Vagina (tissue), 2 donors: ENCODE data around the gene CD177. TPM values are rescaled to one million over a fixed set of nuclear protein-coding genes. Genes with fewer than 3 reads are reported as not detected.
"Not testable (repeated sequence)": the region's sequence is repeated elsewhere in the genome, so short reads cannot be mapped to it uniquely, and the experiment has no call there.

ENCODE experiments used
- DNase-seq, 2 donors: peaks; one replicate each; pipeline ENCODE4 v3.0.0-alpha.2; 2017; ENCODE audit errors: extremely low spot score in 2 of 2
- H3K27ac ChIP-seq: fragments of 200-600 bp; sonication (generic); one replicate; pipeline ENCODE4 v1.5.1; 2019
- H3K27me3 ChIP-seq: fragments of 200-600 bp; sonication (generic); one replicate; pipeline ENCODE4 v1.5.1; 2019
- H3K36me3 ChIP-seq, 2 donors: fragments of 200-600 bp; sonication (generic); one replicate each; pipeline ENCODE4 v1.5.1; 2017 to 2019
- H3K4me1 ChIP-seq: fragments of 200-600 bp; sonication (generic); one replicate; pipeline ENCODE4 v1.5.1; 2019
- H3K4me3 ChIP-seq, 2 donors: fragments of 200-600 bp; sonication (generic); 1 replicate in 1 of 2; 2 replicates in 1 of 2; pipeline ENCODE4 v1.5.1; 2016 to 2019
- H3K9me3 ChIP-seq: fragments of 200-600 bp; sonication (generic); one replicate; pipeline ENCODE4 v1.5.1; 2019
- CTCF ChIP-seq, 3 experiments: fragments of 450-650 bp in 2 of 3; fragments of 200-600 bp in 1 of 3; sonication (generic) in 1 of 3; IDR thresholded peaks; one replicate each; pipeline ENCODE4 v1.5.1; 2017 to 2019; ENCODE audit warnings: antibody characterized with exemption in 3 of 3, mild to moderate bottlenecking in 2 of 3, moderate library complexity in 2 of 3
- POLR2A ChIP-seq, 2 donors: fragments of 450-650 bp; IDR thresholded peaks; one replicate each; pipeline ENCODE4 v1.6.1; 2017; ENCODE audit warnings: antibody characterized with exemption in 2 of 2, mild to moderate bottlenecking in 2 of 2, moderate library complexity in 2 of 2
- POLR2AphosphoS5 ChIP-seq, 2 donors: sonication (generic); formaldehyde crosslinking; IDR thresholded peaks; one replicate each; pipeline ENCODE4 v1.9.0; 2017; ENCODE audit warnings: antibody characterized with exemption in 2 of 2, mild to moderate bottlenecking in 2 of 2, low read depth in 1 of 2; ENCODE audit not compliant: insufficient read depth in 1 of 2
- intact Hi-C: fragments of 100-400 bp; cut with DNase I; formaldehyde crosslinking; loops from one replicate; pipeline ENCODE4 v1.15.1; 2023
- total RNA-seq: library from RNA; depleted of rRNA; stranded (reverse); fragments of >200 nt; gene quantifications from one replicate; pipeline ENCODE4 v1.2.3, GENCODE V29; 2016

CD177 gene
- total RNA-seq, 1 donor from 2014 or later: not detected

DNA sequence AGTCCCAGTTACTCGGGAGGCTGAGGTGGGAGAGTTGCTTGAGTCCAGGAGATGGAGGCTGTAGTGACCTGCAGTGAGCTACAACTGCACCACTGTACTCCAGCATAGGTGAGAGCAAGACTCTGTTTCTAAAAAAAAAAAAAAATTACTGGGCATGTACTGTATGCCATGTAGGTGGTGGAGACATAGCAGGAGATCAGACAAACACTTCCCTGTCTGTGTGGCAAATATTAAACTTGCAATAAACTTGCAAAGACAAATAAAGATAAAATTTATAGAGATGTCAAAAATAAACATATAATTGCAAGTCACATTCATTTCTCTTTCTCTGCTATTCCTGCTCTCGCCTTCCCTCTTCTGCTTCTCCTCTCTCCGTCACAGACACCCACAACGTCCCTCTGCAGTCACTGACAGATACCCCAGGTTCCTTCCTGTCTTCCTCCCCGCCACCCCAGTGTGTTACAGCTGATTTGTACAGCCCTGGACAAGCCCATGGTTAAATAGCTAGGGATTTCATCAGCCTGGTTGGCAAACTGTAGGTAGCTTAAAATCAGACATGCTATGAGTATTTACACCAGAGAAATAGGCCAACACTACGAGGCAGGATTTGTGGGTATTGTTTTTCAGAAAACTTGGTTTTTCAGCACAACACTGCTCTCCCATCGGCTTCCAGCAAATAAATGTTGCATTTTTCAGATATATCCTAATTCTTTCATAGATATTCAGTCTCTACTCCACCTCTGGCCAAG lies 1.3 kb upstream of the CD177 start:
- Histone ChIP-seq H3K9me3 (no peaks in the 10 kb centered on the region), H3K4me1 (no peaks in the 10 kb centered on the region), H3K27ac (no peak overlapping the region), H3K36me3 (no peaks in the 10 kb centered on the region), H3K27me3 (no peaks in the 10 kb centered on the region), H3K4me3 (no peak overlapping the region)
- TF ChIP-seq CTCF (IDR thresholded peaks at IDR 0.05) (no peak), POLR2AphosphoS5 (IDR thresholded peaks at IDR 0.05; ENCODE audit: insufficient read depth in 1 of 2, low read depth in 1 of 2) (no peak), POLR2A (IDR thresholded peaks at IDR 0.05) (no peak)
- no peak for DNase-seq
- intact Hi-C loops: no loop called here

DNA sequence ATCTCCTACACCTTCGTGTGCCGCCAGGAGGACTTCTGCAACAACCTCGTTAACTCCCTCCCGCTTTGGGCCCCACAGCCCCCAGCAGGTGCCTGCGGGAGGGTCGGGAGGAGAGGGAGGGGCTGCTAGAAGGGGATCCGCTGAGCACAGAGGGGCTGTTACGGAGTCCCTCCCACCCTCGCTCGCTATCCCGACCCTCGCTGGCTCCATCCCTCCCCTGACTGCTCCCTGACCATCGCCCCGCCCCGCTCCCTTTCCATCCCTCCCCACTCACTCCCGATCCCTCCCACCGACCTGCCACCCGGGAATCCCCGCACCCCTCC lies 780 bp downstream of the CD177 start:
- Histone ChIP-seq H3K36me3 (no peaks in the 10 kb centered on the region), H3K4me1 (no peaks in the 10 kb centered on the region), H3K27me3 (no peaks in the 10 kb centered on the region), H3K27ac (no peak overlapping the region), H3K9me3 (no peaks in the 10 kb centered on the region), H3K4me3 (no peak overlapping the region)
- no peak for TF ChIP-seq POLR2AphosphoS5 (IDR thresholded peaks at IDR 0.05; ENCODE audit: insufficient read depth in 1 of 2, low read depth in 1 of 2)
- no peak for TF ChIP-seq CTCF (IDR thresholded peaks at IDR 0.05)
- no peak for TF ChIP-seq POLR2A (IDR thresholded peaks at IDR 0.05)
- intact Hi-C loops: no loop called here
- no peak for DNase-seq

- intact Hi-C loops, H3K9me3 ChIP-seq, H3K4me1 ChIP-seq, DNase-seq, H3K27ac ChIP-seq, H3K27me3 ChIP-seq, H3K4me3 ChIP-seq, H3K36me3 ChIP-seq: not testable (repeated sequence)
Observed at GRCh38 chr19:43356749-43357148, 3.3 kb downstream of the CD177 start.

DNA sequence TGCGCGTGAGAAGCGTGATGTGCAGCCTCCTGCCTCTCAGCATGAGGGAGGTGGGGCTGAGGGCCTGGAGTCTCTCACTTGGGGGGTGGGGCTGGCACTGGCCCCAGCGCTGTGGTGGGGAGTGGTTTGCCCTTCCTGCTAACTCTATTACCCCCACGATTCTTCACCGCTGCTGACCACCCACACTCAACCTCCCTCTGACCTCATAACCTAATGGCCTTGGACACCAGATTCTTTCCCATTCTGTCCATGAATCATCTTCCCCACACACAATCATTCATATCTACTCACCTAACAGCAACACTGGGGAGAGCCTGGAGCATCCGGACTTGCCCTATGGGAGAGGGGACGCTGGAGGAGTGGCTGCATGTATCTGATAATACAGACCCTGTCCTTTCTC lies 8.7 kb downstream of the CD177 start:
- DNase-seq: no peak
- TF ChIP-seq POLR2A (IDR thresholded peaks at IDR 0.05) (no peak), CTCF (IDR thresholded peaks at IDR 0.05) (no peak), POLR2AphosphoS5 (IDR thresholded peaks at IDR 0.05; ENCODE audit: insufficient read depth in 1 of 2, low read depth in 1 of 2) (no peak)
- Histone ChIP-seq H3K36me3 (no peaks in the 10 kb centered on the region), H3K9me3 (no peaks in the 10 kb centered on the region), H3K27me3 (no peaks in the 10 kb centered on the region), H3K27ac (no peak overlapping the region), H3K4me3 (no peak overlapping the region), H3K4me1 (no peaks in the 10 kb centered on the region)
- intact Hi-C loops: no loop called here

DNA sequence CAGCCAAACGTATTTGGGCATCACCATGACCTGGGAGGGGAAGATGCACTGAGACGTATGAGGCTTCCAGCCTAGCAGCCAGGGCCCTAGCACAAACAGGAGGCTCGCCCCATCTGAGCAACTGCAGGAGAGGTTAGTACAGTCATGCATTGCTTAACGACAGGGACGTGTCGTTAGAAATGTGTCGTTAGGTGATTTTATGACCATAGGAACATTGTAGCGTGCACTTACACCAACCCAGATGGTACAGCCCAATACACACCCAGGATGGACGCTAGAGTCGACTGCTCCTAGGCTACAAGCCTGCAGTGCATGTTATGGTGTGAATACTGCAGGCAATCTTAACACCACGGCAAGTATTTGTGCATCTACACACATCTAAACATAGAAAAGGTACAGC lies 9.3 kb downstream of the CD177 start:
- Histone ChIP-seq H3K27me3 (no peaks in the 10 kb centered on the region), H3K27ac (no peak overlapping the region), H3K4me1 (no peaks in the 10 kb centered on the region), H3K4me3 (no peak overlapping the region), H3K36me3 (no peaks in the 10 kb centered on the region), H3K9me3 (no peaks in the 10 kb centered on the region)
- no peak for TF ChIP-seq POLR2A (IDR thresholded peaks at IDR 0.05)
- TF ChIP-seq POLR2AphosphoS5 (IDR thresholded peaks at IDR 0.05; ENCODE audit: insufficient read depth in 1 of 2, low read depth in 1 of 2): no peak
- no peak for TF ChIP-seq CTCF (IDR thresholded peaks at IDR 0.05)
- intact Hi-C loops: no loop called here
- no peak for DNase-seq

DNA sequence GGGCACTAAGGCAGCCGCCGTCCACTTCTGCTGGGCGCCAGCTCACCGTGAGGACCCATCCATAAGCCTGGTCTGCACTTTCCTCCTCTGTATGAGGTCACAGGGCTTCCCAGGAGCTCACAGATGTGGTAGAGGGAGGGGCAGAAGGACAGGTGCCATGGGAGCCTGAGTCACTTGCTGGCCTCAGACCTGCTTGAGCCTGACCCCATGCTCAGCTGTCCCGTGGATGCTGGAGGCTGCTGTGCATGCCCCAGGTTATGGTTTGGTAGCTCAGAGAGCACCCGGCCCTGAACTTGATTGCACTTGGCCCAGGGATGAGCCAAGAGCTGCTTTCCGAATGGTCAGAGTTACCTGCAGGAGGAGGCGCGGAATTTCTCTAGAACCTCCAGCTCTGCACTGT lies 12.2 kb downstream of the CD177 start:
- intact Hi-C loops: not testable (repeated sequence)

More for the DNA sequence above, 12.2 kb downstream of the CD177 start:
- not testable (repeated sequence) for H3K36me3 ChIP-seq, H3K4me1 ChIP-seq, H3K4me3 ChIP-seq, H3K9me3 ChIP-seq, H3K27me3 ChIP-seq, H3K27ac ChIP-seq
- peak in 1 of 2 donors; percentile 64 for DNase-seq
